Dermis blood vessel endothelial cell (primary cell): Measurements from ENCODE around the gene ELOVL6. TPM values are rescaled to one million over a fixed set of nuclear protein-coding genes. Genes with fewer than 3 reads are reported as not detected.
A peak's percentile ranks its signal among the peaks of the same experiment; 100 is the strongest.
"Not testable (repeated sequence)": the region's sequence is repeated elsewhere in the genome, so short reads cannot be mapped to it uniquely, and the experiment has no call there.

Experiments used
- DNase-seq: peaks from one replicate; pipeline ENCODE4 v3.0.0; 2010
- total RNA-seq: library from RNA; depleted of rRNA; stranded (reverse); fragments of >200 nt; gene quantifications from 2 replicates; pipeline ENCODE4 v1.2.3, GENCODE V29; 2014

ELOVL6 gene
- total RNA-seq, 1 donor from 2014 or later, result 1.9 TPM

DNA sequence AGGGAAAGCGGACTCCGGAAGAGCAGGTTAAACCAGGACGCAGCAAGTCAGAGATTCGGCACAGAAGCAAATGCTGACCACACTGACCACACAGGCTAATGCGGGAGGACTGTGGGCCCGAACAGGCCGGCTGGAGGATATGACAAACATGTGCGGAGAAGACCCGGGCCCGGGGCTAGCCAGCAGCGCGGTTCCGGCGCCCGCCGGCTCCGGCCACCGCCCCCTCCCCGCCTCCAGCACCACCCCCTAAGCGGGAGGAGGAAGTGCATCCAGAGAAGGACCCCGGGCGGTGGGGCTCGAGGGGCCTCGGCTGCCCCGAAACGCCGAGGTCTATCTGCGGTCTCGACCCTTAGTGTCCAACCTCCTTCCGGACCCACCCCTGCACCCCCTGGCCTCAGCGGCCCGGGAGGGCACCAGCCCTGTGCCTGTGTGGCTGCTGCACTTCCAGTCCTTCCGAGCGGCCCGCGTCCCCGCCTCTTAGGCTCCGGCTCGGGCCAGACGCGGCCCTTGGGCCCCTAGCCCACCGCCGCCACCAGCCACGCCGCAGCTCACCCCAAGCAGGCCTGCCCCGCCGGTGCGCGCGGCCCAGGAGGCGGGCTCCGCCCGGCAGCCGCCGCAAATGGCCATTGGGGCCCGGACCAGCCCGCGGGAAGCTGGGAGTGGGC is 2.1 kb downstream of the ELOVL6 start:
- peak; percentile 56 for DNase-seq

GRCh38 chr4:110195561-110196205 is 2.7 kb downstream of the ELOVL6 start:
- peak; percentile 9 for DNase-seq

DNA sequence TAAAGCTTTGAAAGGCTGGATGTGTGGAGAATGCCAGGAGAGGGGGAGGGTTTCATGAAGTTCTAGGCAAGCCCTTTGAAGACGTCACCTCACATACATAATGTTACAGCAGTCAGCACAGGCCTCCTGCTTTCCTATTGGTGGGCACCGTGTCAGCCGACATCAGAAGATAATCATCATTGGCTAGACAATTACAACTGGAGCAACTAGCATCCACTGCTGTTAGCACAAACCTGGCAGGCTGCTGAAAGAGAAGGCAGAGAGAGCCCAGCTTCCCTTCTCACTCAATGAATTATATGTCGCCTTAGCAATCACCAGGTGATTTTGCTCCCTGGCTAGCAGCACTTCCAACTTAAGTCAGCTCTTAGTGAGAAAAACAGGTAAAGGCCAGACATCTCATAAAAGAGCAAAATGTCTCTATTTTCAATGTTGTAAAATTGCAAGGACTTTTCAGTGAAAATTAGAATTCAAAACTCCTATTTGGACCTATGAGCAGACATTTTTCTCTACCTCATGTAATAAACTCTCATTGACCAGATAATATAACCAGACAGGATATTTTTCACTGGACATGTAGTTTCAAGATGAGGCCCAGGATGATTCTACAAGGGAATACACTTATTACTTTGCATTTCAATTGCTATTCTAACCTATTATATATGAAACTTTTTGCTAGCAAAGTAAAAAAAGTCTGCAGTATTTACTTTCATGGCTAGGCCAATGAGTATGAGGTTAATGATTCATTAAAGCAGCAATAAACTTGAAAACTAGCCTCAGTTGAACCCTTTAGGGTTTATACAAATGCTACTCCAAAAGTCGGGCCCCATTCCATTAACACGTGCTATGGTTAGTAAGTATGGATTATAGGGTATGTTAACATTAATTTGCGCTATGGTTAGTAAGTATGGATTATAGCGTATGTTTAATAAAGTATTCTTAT is 4.3 kb downstream of the ELOVL6 start:
- peak; percentile 93 for DNase-seq

GRCh38 chr4:110193287-110193686 is 5.1 kb downstream of the ELOVL6 start:
- not testable (repeated sequence) for DNase-seq

GRCh38 chr4:110190249-110190648 is 8.2 kb downstream of the ELOVL6 start:
- no peak for DNase-seq

- no peak for DNase-seq
Measured at GRCh38 chr4:110188113-110188512, 10.3 kb downstream of the ELOVL6 start.

GRCh38 chr4:110184791-110185155 is 13.6 kb downstream of the ELOVL6 start:
- DNase-seq, result peak; percentile 6

- DNase-seq, result peak; percentile 42
Measured at GRCh38 chr4:110184140-110184790, 14.2 kb downstream of the ELOVL6 start.

GRCh38 chr4:110183643-110184042 is 14.8 kb downstream of the ELOVL6 start:
- no peak for DNase-seq

DNA sequence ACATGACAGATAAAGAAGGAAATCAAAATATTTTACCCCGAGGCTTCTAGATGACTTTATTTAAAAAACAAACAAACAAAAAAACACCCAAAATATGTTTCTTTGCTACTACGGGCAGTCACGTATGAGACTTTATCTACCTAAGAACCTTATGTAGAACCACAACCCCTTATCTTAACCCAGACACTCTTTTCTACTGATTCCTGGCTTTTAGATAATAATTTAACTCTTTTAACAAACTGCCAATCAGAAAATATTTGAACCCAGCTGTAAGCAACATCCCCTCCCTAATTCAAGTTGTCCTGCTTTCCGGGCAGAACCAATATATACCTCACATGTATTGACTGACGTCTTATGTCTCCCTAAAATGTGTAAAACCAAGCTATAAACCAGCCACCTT is 15.4 kb downstream of the ELOVL6 start:
- no peak for DNase-seq

DNA sequence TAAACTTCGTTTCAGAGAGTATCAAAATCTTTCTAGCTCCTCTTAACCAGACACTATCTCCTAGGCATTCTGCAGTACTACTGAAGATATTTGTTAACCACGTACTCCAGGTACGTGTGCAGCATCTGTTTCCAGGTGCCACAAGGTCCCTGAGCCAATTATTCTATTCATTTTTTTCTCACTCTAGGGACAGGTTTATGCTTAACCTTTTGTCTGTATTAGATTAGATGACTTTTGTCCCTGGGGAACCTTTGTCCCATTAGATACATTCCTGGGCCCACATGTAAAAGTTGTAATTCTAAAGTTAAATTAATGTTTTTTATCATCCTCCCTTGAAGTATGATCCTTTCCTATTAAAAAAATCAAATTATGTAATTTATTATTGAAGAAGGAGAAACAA is 16.5 kb downstream of the ELOVL6 start:
- no peak for DNase-seq

DNA sequence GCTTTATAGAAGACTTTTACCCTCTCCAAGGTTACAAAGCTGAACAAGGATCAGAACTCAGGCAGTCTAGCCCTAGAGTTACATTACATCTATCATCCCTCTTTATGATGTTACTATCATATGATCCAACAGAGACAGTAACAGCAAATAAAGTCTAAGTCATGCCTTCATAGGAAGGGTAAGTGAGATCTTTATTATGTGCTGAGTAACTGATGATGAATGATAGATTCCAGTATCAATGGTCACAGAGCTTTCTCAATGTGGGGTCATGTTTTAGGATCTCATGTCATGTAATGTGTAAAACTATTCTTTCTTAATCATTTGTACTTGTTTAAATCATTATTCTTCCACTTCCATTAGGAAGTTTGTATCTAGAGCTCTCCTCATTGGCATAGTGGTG is 22.8 kb downstream of the ELOVL6 start:
- no peak for DNase-seq

GRCh38 chr4:110172972-110173371 is 25.4 kb downstream of the ELOVL6 start:
- no peak for DNase-seq

DNA sequence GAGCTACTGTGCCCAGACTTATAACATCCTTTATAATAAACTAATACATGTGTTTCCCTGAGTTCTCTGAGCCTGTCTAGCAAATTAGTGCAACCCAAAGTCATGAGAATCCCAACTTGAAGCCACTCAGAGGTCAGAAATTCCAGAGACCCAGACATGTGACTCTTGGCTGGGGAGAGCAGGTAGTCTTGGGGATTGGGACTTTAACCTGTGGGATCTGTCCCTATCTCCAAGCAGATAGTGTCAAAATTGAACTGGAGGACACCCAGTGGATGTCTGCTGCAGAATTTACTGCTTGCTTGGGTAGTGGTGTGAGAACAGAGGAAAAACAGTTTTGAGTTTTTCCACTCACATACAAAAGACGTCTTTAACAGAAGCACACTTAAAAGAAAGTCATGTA is 26.4 kb downstream of the ELOVL6 start:
- DNase-seq, result no peak

DNA sequence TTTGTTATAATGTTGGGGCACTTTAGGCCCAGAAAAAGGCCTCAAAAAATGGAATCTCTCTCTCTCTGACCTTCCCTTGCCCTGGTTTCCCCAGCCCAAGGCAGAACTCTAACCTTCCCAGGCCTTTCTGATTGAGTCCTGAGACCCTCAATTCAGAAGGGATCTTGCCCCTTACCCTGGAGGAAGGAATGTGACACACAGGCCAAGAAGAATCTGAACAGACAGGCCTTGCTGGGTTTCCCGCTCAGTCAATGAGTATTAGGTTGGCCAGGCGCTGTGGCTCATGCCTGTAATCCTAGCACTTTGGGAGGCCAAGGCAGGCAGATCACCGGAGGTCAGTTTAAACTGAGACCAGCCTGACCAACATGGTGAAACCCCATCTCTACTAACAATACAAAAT is 27.6 kb downstream of the ELOVL6 start:
- no peak for DNase-seq

DNA sequence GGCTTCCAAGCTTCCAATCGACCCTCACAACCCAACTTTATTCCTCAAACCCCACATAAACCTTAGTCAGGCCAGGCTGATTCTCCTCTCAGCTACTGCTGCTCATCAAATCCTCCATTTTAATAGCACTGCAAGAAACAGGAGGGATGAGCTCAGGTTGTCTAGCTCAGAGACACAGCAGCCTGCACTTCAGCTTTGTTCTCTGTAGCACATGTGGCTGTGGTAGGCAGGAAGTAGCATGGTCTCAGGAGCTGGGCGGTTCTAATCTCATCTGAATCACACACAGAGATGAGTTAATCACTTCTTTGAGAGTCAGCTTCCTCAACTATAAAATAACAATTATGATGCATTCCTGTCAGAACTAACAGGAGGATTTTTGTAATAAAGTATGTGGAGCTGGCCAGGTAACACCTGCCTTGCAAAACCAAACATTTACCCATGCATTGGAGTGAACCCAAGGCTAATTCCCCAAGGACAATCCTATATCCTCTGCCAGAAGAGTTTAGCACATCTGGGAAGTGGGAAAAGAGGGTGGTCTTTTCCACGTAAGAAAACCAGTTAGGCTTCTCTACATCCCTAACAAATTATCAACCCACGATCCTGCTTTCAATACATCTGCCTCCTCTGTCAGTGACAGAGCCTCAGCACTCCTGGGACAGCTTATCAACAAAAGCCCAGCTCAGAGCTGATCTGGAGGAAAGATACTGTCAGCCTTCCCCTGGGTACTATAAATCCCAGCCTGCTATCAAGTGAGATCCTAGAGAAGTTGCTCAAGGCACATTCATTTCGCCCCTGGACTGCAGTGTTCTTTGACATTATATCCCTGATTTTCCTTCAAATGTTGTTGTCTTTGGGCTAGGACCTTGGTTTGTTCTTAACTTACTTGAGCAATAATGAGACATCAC is 32.8 kb downstream of the ELOVL6 start:
- DNase-seq, result peak; percentile 69

GRCh38 chr4:110164856-110165255 is 33.6 kb downstream of the ELOVL6 start:
- DNase-seq, result no peak

DNA sequence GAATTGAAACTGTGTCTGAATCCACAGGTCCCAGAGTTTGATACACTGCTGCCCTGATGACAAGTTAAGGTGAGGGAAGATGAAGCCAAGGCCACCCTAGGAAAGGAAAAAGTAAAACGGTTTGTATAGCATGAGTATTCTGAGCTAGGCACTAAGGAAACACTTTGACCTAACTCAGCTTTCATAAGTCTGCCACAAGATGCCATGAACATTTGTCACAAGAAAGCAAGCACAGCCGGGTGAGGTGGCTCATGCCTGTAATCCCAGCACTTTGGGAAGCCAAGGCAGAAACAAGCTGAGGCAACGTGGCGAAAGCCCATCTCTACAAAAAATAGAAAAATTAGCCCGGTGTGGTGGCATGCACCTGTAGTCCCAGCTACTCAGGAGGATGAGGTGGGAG is 34.2 kb downstream of the ELOVL6 start:
- DNase-seq, result no peak

DNA sequence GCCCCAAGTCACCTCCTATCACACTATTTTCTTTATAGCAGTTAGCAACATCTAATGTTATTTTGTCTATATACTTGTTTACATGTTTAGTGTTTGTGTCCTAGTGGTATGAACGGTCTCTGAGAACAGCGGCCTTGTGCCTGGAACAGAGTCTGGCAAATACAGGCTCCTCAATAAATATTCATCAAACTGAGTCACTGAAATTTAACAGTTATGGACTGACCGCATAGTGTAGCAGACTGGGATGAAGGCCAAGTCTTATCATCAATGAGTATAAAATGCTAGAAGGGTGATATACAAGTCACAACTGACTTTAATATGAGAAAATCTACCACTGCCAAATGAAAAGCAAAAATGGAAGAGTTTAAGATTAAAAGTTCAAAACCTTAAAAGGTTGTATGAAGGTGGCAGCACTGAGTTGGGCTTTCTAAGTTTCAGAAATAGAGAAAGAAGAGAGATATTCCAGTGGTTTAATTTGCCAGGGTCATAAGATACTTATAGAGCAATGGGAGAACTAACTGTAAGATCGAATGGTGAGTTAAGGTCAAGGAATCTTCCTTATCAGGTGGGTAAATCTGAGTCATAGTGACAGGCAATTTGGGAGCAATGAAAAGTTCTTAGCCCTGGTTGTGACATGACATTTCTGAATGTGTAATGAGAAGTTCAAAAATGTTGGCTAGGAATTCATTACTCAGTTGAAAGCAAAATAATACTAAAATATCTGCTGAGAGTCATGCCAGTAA is 34.9 kb downstream of the ELOVL6 start:
- no peak for DNase-seq

DNA sequence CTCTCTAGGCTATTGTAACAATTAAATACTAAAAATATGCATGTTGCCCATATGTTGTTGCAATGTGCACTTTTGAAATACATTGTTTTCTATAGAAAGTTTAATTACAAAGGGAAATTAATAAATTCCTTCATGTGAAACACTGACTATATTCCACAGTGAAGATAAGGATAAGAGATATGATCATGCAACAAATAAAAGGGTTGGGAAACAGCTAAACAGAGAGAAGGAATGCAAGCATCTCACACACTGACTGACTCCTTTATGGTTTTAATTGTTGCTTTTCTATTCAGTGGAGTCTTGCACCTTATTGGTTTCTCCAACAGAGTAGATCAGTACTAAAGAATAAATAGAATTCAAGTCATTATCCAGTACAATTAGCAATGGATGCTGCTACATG is 37.8 kb downstream of the ELOVL6 start:
- no peak for DNase-seq

DNA sequence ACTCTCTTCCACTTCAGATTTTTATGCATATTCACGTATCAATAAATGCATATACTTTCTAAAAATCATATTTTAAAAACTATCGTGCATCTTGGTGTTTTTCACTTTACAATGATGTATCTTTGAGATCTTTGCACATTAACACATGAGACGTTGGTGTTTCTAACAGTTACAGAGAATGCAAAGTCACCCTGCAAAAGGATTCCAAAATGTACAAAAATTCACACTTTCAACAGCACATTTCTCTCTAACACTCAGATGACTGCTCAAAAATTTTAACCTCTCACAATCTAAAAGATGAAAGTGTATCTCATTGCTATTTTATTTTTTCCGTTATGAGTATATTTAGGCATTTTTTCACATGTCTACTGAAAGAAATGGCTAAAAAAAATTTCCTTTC is 38.9 kb downstream of the ELOVL6 start:
- no peak for DNase-seq
